ENCODE results near the gene EMD. TPM values are rescaled to one million over a fixed set of nuclear protein-coding genes. Genes with fewer than 3 reads are reported as not detected.
A peak's percentile ranks its signal among the peaks of the same experiment; 100 is the strongest.

EMD gene
- total and polyA plus RNA-seq, 2 of the 13 experiments (the other 11 are each of a cell fraction or from before 2014, with no cell fraction given) = 14.5 to 14.9 TPM

DNA sequence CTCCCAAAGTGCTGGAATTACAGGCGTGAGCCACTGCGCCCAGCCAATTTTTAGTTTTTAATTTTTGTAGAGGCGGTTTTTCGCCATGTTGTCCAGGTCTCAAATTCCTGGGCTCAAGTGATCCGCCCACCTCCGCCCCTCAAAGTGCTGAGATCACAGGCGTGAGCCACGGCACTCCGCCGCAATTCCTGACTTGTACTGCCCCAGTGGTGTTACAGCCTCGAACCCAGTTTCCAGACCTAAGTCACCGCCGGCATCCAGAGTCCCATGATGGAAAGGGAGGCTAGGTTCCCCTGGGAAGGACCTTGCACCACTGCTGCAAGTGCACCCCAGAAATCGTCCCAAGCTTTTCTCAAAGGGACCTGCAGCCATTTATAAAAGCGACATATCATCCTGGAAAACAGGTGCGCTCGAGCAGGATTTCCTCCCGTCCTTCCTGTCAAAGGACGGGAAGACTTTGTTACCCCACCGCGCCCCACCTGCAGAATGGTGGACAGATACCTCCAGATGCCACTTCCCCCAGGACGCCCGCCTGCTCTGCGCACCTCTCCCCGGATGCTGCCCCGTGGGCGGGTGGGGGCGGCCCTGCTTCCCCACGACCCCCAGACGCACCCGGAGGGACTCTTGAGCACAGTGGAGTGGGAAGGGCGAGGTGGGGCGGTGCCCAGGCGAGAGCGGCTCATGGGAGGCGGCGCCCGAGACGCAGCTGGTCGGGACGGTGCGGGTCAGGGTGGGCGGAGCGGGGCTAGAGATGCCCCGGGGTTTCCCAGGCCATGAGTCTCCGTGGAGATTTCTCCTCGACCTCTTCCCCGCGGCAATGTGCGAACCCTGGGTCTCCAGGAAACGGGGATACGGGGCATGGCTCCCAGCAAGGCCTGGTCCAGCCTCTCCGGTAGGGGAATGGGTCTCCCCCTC lies 18.1 kb downstream of the EMD start (continued):
- TF ChIP-seq, protein P1, sequence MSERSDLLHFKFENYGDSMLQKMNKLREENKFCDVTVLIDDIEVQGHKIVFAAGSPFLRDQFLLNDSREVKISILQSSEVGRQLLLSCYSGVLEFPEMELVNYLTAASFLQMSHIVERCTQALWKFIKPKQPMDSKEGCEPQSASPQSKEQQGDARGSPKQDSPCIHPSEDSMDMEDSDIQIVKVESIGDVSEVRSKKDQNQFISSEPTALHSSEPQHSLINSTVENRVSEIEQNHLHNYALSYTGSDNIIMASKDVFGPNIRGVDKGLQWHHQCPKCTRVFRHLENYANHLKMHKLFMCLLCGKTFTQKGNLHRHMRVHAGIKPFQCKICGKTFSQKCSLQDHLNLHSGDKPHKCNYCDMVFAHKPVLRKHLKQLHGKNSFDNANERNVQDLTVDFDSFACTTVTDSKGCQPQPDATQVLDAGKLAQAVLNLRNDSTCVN (CRISPR knock-in tag; IDR thresholded peaks at IDR 0.05; ENCODE audit: borderline replicate concordance) = no peak
- TF ChIP-seq, protein P2, sequence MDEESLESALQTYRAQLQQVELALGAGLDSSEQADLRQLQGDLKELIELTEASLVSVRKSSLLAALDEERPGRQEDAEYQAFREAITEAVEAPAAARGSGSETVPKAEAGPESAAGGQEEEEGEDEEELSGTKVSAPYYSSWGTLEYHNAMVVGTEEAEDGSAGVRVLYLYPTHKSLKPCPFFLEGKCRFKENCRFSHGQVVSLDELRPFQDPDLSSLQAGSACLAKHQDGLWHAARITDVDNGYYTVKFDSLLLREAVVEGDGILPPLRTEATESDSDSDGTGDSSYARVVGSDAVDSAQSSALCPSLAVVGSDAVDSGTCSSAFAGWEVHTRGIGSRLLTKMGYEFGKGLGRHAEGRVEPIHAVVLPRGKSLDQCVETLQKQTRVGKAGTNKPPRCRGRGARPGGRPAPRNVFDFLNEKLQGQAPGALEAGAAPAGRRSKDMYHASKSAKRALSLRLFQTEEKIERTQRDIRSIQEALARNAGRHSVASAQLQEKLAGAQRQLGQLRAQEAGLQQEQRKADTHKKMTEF (CRISPR knock-in tag; IDR thresholded peaks at IDR 0.05) = 0 out of 2 replicates have a peak, but pooled peaks have one; percentile 3
- TF ChIP-seq, protein P3, sequence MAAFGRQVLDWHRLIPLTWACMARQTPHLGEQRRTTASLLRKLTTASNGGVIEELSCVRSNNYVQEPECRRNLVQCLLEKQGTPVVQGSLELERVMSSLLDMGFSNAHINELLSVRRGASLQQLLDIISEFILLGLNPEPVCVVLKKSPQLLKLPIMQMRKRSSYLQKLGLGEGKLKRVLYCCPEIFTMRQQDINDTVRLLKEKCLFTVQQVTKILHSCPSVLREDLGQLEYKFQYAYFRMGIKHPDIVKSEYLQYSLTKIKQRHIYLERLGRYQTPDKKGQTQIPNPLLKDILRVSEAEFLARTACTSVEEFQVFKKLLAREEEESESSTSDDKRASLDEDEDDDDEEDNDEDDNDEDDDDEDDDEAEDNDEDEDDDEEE (CRISPR knock-in tag; IDR thresholded peaks at IDR 0.05) = no peak
- TF ChIP-seq, protein P4, sequence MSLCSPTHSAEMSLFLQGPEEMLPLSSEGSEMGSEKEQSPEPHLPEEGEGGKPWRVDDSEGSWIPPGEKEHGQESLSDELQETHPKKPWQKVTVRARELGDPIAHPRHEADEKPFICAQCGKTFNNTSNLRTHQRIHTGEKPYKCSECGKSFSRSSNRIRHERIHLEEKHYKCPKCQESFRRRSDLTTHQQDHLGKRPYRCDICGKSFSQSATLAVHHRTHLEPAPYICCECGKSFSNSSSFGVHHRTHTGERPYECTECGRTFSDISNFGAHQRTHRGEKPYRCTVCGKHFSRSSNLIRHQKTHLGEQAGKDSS (CRISPR knock-in tag; IDR thresholded peaks at IDR 0.05; ENCODE audit: borderline replicate concordance, low read depth) = no peak
- TF ChIP-seq ZNF12 (CRISPR knock-in tag; IDR thresholded peaks at IDR 0.05) = peak; percentile 26; the same call in 1 of the 2 replicates
- 0 out of 2 replicates have a peak, but pooled peaks have one; percentile 6 for TF ChIP-seq ZC3H13 (CRISPR knock-in tag; IDR thresholded peaks at IDR 0.05)
- TF ChIP-seq, protein P5, sequence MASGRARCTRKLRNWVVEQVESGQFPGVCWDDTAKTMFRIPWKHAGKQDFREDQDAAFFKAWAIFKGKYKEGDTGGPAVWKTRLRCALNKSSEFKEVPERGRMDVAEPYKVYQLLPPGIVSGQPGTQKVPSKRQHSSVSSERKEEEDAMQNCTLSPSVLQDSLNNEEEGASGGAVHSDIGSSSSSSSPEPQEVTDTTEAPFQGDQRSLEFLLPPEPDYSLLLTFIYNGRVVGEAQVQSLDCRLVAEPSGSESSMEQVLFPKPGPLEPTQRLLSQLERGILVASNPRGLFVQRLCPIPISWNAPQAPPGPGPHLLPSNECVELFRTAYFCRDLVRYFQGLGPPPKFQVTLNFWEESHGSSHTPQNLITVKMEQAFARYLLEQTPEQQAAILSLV (CRISPR knock-in tag; IDR thresholded peaks at IDR 0.05; ENCODE audit: borderline replicate concordance) = 0 out of 2 replicates have a peak, but pooled peaks have one; percentile 12
- no peak for TF ChIP-seq DPF2 (CRISPR knock-in tag; IDR thresholded peaks at IDR 0.05; ENCODE audit: borderline replicate concordance, low read depth)
- no peak for TF ChIP-seq TBX2 (CRISPR knock-in tag; IDR thresholded peaks at IDR 0.05; ENCODE audit: borderline replicate concordance)
- TF ChIP-seq ATF7 (IDR thresholded peaks at IDR 0.05) = no peak
- no peak for TF ChIP-seq ATF7 (CRISPR knock-in tag; IDR thresholded peaks at IDR 0.05)
- TF ChIP-seq, protein P6, sequence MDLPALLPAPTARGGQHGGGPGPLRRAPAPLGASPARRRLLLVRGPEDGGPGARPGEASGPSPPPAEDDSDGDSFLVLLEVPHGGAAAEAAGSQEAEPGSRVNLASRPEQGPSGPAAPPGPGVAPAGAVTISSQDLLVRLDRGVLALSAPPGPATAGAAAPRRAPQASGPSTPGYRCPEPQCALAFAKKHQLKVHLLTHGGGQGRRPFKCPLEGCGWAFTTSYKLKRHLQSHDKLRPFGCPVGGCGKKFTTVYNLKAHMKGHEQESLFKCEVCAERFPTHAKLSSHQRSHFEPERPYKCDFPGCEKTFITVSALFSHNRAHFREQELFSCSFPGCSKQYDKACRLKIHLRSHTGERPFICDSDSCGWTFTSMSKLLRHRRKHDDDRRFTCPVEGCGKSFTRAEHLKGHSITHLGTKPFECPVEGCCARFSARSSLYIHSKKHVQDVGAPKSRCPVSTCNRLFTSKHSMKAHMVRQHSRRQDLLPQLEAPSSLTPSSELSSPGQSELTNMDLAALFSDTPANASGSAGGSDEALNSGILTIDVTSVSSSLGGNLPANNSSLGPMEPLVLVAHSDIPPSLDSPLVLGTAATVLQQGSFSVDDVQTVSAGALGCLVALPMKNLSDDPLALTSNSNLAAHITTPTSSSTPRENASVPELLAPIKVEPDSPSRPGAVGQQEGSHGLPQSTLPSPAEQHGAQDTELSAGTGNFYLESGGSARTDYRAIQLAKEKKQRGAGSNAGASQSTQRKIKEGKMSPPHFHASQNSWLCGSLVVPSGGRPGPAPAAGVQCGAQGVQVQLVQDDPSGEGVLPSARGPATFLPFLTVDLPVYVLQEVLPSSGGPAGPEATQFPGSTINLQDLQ (CRISPR knock-in tag; IDR thresholded peaks at IDR 0.05) = peak; percentile 99
- no peak for TF ChIP-seq ZSCAN9 (CRISPR knock-in tag; IDR thresholded peaks at IDR 0.05; ENCODE audit: borderline replicate concordance)
- TF ChIP-seq KAT8 (CRISPR knock-in tag; IDR thresholded peaks at IDR 0.05) = no peak
- TF ChIP-seq NONO (IDR thresholded peaks at IDR 0.05) = no peak
- 0 out of 2 replicates have a peak, but pooled peaks have one; percentile 11 for TF ChIP-seq NONO (CRISPR knock-in tag; conservative IDR thresholded peaks at IDR 0.05)
- TF ChIP-seq ZNF138 (CRISPR knock-in tag; IDR thresholded peaks at IDR 0.05; ENCODE audit: low read depth) = peak; percentile 13; the same call in 1 of the 2 replicates
- TF ChIP-seq ERF (CRISPR knock-in tag; IDR thresholded peaks at IDR 0.05) = no peak
